ENCODE measurements around the gene MALSU1.

Gene MALSU1

DNA sequence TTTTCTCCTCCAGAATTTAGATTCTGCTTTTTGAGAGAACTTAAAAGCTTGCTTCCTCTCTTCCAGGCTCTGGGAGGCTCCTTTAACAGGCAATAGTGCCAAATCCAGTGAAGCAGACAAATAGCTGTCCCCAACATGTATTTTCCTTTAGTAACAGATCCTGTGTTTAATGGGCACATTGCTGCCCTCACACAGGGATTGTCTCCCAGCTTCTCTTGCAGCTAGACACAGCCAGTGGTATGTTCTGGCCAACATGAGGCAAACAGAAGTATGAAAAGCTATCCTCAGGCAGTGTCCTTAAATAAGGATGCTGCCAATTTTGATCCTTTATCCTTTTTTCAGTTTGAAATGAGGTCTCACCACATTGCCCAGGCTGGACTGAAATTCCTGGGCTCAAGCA is 38.2 kb downstream of the MALSU1 start:
- DNase-seq: no peak

DNA sequence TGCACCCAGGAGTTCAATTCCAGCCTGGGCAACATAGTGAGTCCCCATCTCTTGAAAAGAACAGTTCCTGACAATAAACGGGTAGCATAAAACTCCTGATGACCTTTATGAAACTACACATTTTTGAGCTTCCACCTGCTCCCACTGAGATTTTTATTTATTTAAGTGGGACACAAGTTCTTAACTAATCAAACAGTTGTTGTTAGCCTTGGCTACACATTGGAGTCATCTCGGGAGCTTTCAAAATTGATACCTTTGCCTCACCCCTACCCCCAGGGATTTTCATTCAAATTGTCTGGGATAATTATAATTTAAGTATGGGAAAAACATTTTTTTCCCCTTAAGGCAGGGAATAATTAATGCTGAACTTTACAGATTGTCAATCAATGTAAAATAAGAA is 39.3 kb downstream of the MALSU1 start:
- no peak for DNase-seq

DNA sequence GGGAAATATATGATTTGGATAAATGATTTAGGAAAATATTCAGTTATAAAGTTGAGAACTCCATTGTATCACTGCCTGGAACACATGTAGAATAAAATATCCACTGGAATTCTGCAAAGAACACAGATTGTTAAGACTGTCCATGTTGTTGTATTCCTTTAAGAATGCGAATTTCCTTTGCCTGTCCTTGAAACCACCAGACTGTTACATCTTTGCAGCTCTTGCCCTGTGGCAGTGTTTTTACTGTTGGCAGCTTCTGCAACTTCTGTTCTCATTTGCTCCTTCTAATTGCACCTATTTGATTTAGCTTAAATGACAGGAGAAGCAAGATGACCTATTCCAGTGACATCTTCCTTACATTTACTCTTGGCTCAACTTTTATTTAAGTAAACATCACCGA is 39.7 kb downstream of the MALSU1 start:
- no peak for DNase-seq

DNA sequence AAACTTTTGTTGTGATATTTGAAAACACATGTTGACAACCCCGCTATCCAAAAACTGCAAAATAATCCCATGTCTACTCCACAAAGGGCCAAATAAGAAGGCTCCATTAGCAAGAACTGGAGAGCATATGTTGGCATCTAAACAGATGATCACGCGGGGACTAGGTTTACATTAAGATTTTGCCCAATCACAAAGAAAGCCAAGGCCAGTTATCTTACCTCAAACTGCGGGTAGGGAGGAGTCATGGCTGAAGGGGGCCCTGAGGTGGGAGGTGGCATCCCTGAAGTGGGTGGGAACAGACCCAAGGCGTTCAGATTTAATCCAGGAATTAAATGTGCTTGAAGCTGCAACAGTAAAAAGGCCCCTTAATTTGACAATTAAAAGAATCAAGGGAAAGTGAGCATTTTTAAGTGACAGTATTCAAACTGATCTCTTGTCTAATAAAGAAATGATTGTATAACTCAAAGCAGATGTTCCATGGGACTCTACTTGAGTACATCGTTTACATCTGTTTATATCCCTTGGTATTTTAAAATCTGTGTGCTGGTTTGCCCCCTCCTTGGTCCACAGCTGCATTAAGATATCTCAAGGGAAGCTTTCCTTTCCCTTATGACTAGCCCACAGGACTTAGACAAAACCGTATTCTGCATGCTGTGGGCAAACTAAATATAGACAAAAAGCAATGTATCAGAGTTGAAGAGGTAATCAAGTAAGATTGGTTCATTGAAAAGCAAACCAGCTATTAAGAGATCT is 42.9 kb downstream of the MALSU1 start:
- DNase-seq: no peak

DNA sequence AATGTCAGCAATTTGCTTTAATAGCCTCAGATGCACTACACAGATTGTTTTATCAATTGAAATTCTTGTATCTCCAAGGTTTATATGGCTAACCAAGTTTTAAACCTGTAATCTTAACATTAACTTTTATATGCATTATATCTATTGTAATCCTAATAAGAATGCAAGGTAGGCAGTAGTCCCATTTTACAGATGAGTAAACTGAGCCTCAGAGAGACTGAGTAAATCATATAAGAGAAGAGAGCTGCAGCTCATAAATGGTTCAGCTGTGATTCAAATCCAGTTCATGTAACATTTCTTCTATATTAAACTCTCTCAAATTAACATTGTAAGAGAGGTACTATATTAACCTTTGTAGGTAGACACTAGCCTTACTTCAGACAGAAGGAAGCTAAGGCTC is 44.0 kb downstream of the MALSU1 start:
- no peak for DNase-seq

DNA sequence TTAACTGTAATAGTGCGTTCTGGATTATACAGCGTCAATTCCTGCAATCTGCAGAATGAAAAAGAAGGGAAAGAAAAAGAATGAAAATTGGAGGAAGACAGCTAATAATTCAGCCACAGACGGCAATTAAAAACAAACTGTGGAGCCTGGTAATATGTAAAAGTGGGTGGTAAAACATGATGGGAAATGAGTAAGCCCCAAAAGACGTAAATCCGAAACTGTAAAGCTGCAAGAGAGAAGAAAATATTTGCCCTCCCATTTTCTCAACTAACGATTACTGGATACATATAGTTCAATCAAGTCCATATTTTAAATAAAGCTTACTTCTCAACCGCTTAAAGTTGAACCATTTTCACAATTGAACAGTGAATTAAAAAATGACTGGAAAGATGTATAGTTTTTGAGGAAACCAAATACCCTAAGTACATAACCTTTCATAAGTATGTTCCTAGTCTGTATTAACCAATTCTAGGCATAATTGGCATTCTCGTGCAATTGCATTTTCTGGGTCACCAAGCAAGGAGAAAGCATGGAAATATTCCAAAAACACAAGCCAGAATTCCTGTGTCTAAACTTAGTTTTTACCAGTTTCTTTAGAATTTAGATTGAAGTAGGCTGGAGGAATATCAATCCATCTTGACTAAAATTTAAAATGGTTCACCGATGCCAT is 44.8 kb downstream of the MALSU1 start:
- no peak for DNase-seq

DNA sequence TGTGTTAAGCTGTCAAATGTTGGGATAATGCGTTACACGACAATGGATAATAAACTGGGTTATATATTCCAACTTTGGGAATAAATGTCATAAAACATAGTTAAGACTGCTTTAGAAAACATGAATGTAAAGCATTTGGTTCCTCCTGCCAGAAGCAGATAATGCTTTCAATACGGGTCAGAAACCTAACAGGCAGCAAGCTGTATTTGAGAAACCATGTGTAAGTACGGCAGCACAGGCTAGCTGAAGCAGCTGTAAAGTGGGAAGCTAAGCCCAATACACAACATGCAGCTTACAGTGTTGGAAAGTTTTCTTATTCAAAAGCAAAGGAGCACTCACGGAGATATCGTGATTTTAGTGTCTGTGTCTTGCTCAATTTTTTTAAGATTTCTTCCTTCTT is 46.5 kb downstream of the MALSU1 start:
- DNase-seq: no peak

DNA sequence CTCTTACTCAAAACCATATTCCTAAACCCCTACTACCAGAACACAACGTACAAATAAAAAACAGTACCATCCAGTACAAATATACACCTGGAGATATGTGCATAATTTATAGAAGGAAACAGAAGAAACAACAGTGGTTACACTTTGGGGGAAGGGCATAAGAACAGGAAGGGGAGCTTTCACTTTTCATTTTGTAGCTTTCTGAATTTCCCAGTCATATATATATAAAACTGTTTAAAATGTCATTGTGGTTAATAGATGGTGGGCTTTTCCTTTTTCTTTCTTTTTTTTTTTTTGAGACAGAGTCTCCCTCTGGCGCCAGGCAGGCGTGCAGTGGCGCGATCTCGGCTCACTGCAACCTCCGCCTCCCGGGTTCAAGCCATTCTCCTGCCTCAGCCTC is 47.2 kb downstream of the MALSU1 start:
- DNase-seq: no peak

DNA sequence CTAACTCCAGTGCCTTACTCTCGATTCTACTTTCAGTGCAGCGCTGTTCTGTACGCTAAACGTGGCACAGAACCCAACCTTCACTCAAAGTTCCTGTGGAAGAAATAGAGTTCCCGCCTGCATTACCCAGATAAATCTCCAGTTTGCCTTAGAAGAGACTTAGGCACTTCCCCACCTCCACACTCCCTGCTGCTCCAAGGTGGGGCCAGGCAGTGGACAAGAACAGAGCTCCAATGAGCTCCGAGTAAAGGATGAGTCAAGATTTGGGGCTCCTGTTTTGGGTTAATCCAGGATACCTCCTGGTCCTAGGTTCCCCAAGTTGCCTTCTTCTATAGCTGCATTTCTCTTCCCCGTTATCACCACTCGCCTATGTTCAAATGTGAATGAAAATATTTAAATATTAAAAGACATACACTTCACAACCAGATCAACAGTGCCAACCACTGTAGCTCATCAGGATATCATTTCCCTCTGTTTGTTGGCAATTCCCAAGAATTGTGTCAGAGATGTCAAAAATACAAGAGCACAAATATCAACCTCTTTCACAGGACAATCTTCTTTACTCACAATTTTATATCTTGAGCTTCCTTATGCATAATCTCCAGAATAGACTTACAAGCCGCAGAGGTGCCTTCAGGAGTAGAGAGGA is 48.0 kb downstream of the MALSU1 start:
- no peak for DNase-seq

DNA sequence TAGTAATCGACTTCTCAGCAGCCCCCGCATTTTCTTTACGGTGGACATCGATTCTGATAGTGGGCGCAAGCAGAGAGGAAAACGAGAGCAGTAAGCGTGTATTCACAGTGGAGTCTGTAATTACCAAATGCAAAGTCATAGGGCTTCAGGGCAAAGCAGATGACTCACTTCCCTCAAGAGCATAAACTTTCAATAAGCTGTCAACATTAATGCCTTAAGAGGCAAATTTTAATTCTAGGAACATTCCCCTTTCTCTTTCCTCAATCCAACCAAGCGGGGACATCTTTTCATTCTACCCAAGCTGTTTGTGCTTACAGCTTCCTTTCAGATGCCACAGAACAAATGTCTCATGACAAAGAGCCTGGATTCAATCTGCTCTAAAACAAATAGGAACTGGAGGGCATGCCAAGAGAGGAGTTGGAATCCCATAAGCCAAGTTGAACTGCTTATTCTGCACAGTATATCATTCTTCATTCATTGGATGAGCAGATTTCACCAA is 48.6 kb downstream of the MALSU1 start:
- DNase-seq: peak; percentile 36

DNA sequence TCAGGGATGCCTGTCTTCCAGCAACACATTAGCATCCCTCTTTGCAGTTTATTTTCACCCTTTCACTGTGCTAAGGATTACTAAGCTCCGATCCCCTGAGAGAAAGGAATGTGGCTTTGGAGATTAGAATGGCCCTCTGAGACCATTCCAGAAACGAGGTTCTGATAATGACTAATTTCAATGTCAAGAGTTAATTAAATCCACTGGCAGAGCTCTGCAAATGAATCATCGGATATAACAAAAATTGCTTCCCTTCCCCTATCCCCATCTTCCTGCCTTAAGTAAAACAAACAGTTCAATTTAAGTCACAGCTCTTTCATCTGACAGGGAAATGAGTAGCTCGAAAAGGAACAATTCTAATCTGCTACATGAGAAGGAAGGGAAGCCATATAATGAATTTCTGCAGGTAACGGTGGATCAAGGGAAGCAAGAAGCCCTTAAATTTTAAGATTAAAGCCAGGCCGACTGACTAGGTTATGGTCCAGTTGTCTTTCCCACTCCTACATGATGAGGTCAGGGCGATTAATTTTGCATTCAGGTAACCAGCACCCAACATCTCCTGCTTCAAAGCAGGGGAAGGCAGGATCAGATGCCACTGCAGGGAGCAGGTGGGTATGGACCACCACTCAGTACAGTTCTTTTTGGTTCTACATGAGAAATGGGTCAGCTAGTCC is 50.5 kb downstream of the MALSU1 start:
- DNase-seq: no peak

DNA sequence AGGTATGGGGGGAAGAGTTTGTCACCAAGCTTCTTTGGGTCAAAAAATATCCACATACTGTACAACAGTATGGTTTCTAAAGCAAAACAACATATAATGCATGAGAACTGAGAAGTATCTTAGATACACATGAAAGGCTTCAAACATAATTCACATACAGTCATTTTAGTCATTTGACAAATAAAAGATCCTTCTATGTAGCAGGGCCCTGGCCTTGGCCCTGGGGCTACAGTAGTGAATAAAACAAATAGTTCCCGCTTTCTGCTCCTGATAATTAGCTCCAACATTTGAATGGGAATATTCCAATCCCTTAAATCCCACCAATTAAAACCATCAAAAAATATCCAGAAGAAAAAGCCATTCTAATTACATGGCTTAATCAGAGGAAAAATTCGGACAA is 51.3 kb downstream of the MALSU1 start:
- no peak for DNase-seq

DNA sequence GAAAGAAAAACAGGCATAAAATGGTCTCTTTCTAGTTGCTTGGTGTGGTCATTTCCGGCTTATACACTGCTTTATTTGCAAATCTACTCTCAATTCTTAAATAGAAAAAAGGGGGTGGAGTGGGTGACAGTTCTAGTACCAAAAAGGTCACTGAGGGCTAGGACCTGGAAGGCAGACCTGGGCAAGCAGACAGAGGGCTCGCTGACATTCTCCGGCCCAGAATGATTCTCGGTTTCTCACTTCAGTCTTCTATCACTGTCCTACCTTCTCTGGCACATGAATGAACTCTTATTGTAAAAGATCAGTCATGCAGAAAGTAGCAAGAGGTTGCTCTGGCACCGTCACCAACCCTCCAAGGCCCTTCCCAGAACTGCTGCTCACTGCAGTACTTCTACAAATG is 54.0 kb downstream of the MALSU1 start:
- DNase-seq: no peak

DNA sequence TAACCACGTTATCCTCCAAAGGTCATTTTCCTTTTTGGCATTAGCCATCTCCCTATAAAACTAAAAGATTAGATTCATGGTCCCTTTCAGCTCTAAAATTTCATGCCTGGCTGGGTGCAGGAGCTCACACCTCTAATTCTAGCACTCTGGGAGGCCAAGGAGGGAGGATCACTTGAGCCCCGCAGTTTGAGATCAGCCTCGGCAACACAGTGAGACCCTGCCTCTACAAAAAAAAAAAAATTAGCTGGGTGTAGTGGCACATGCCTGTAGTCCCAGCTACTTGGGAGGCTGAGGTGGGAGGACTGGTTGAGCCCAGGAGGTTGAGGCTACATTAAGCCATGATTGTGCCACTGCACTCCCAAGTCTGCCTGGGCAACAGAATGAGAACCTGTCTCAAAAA is 57.0 kb downstream of the MALSU1 start:
- no peak for DNase-seq

DNA sequence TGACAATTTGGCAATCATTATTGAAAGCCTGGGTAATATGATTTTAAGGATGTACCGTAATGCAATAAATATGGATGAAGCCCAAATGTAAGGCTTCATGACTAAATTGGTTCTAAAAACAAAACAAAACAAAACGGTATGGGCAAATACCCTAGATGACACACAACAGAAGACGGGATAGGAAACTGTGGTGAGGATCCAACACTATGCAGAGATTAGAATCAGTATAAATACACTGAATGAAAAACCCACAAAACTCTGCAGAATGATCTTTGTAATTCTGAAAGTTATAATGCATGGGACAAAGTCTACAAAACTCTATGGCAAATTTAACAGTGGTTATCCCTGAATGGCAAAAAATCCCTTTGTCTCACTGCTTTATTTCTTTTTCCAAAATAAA is 57.6 kb downstream of the MALSU1 start:
- no peak for DNase-seq

DNA sequence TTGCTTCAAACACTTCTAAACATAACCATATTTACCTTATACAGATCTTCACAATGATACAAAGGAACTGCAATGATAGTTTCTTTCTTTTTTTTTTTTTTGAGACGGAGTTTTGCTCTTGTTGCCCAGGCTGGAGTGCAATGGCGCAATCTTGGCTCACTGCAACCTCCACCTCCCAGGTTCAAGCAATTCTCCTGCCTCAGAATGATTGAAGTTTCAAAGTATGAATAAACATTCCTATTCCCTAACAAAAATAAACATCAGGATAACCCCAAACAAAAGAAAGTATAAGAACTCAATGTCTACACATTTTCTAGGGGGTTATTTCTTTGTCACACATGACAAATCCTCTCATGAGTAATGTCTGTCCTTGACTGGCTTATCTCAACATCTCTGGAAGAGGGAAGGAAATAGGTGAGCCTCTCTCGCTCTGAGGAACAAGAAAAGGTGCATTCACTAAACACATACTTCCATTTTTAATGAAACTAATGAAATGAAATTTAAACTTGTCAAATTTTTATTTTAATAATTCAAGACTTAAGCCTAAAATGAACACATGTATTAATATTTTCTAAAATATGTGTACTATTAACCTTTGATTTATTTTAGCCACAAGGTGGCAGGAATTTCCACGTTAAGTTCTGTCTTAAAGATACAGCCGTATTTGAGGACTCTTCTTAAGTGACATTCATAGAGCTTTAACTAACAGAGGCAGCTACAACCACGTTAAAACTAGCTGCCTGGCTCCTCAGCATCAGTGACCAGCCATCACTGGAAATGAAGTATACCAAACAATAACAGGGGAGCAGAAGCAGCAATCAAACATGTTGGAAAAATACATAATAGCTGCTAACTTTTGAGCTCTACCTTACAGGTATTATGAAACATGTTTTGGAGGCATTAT is 58.3 kb downstream of the MALSU1 start:
- DNase-seq: no peak

DNA sequence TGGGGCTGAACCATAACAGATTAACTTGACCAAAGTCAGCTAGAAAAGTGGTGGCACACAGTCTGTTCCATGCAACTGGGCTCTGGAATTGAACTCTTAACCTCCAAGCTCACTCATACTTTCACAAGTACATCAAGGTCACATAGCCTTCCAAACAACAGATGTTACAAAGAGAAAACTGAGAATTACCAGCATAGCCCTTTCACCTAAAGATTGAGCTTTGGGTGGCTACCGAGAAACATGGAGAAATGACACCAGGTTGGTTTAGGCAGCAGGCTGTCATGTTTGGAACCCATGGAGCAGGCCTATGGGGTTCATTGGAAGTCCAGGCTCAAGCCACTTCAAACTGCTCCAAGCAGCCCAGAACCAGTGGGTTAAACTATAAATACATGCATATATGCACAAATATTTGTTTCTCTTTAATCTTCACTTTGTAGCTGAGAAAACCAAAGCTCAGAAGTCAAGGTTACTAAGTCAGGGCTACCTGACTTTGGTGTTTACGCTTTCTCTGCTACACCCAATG is 59.1 kb downstream of the MALSU1 start:
- no peak for DNase-seq
